Stimulated activated naive CD8-positive, alpha-beta T cell treated with anti-CD3 and anti-CD28 coated beads, Interleukin-15, Interleukin-2, amounts not matched to agents 100 ng/mL and 50 ng/mL, for 24 hours (primary cell): ENCODE measurements around the gene SLC16A14.

Source experiments
- H3K27ac Mint-ChIP-seq: one replicate; pipeline ENCODE4 v1.8.0; 2021; ENCODE audit warnings: mild to moderate bottlenecking, mixed read lengths
- H3K27me3 Mint-ChIP-seq: one replicate; pipeline ENCODE4 v1.8.0; 2021; ENCODE audit warnings: mixed read lengths
- H3K36me3 Mint-ChIP-seq: one replicate; pipeline ENCODE4 v1.8.0; 2021; ENCODE audit warnings: low read depth, mixed read lengths
- H3K4me1 Mint-ChIP-seq: one replicate; pipeline ENCODE4 v1.8.0; 2021; ENCODE audit warnings: low read depth, mixed read lengths
- H3K4me3 Mint-ChIP-seq: one replicate; pipeline ENCODE4 v1.8.0; 2021; ENCODE audit warnings: mild to moderate bottlenecking, mixed read lengths
- H3K9me3 Mint-ChIP-seq: one replicate; pipeline ENCODE4 v1.8.0; 2021; ENCODE audit warnings: mixed read lengths

SLC16A14 gene

GRCh38 chr2:230008708-230009066 lies 60.0 kb downstream of the SLC16A14 start:
- Mint-ChIP-seq H3K4me3 (no peak overlapping the region), H3K27me3 (no peaks in the 10 kb centered on the region), H3K4me1 (peaks cover 6% of the 10 kb centered on the region), H3K27ac (no peak overlapping the region), H3K9me3 (no peaks in the 10 kb centered on the region), H3K36me3 (no peaks in the 10 kb centered on the region)

GRCh38 chr2:230007931-230008707 lies 60.6 kb downstream of the SLC16A14 start:
- Mint-ChIP-seq H3K4me1 (peaks cover 6% of the 10 kb centered on the region), H3K4me3 (no peak overlapping the region), H3K27me3 (no peaks in the 10 kb centered on the region), H3K9me3 (no peaks in the 10 kb centered on the region), H3K27ac (no peak overlapping the region), H3K36me3 (no peaks in the 10 kb centered on the region)

GRCh38 chr2:230000118-230000841 lies 68.4 kb downstream of the SLC16A14 start:
- Mint-ChIP-seq H3K9me3 (no peaks in the 10 kb centered on the region), H3K4me3 (no peak overlapping the region), H3K27ac (no peak overlapping the region), H3K4me1 (peaks cover 8% of the 10 kb centered on the region), H3K27me3 (no peaks in the 10 kb centered on the region), H3K36me3 (peaks cover 3% of the 10 kb centered on the region)

GRCh38 chr2:229997565-229997964 lies 71.2 kb downstream of the SLC16A14 start:
- H3K9me3 Mint-ChIP-seq, result no peaks in the 10 kb centered on the region
- H3K4me1 Mint-ChIP-seq, result peaks cover 8% of the 10 kb centered on the region
- H3K36me3 Mint-ChIP-seq, result peaks cover 3% of the 10 kb centered on the region
- no peak overlapping the region for H3K4me3 Mint-ChIP-seq
- no peaks in the 10 kb centered on the region for H3K27me3 Mint-ChIP-seq
- H3K27ac Mint-ChIP-seq, result no peak overlapping the region

- peaks cover 8% of the 10 kb centered on the region for H3K4me1 Mint-ChIP-seq
- H3K27ac Mint-ChIP-seq, result no peak overlapping the region
- peaks cover 3% of the 10 kb centered on the region for H3K36me3 Mint-ChIP-seq
- H3K4me3 Mint-ChIP-seq, result no peak overlapping the region
- H3K27me3 Mint-ChIP-seq, result no peaks in the 10 kb centered on the region
- no peaks in the 10 kb centered on the region for H3K9me3 Mint-ChIP-seq
Measured at GRCh38 chr2:229996320-229996719, 72.4 kb downstream of the SLC16A14 start.

GRCh38 chr2:229993236-229993635 lies 75.5 kb downstream of the SLC16A14 start:
- Mint-ChIP-seq H3K27me3 (no peaks in the 10 kb centered on the region), H3K36me3 (peaks cover 3% of the 10 kb centered on the region), H3K9me3 (no peaks in the 10 kb centered on the region), H3K27ac (no peak overlapping the region), H3K4me1 (no peaks in the 10 kb centered on the region), H3K4me3 (no peak overlapping the region)
